GM18867 (cell line): Measurements from ENCODE around the gene KLHL3.

Experiments used
- ATAC-seq: cut with Tn5 transposase; IDR thresholded peaks from one replicate; pipeline ENCODE4 v1.9.1; 2021; ENCODE audit warnings: mild to moderate bottlenecking, moderate library complexity; ENCODE audit not compliant: unreplicated experiment

The KLHL3 gene

GRCh38 chr5:137592317-137592716 lies 143.6 kb downstream of the KLHL3 start:
- ATAC-seq: no peak

- ATAC-seq: no peak
Observed at GRCh38 chr5:137589185-137589584, 146.7 kb downstream of the KLHL3 start.

- ATAC-seq: no peak
Observed at GRCh38 chr5:137587919-137588318, 148.0 kb downstream of the KLHL3 start.

DNA sequence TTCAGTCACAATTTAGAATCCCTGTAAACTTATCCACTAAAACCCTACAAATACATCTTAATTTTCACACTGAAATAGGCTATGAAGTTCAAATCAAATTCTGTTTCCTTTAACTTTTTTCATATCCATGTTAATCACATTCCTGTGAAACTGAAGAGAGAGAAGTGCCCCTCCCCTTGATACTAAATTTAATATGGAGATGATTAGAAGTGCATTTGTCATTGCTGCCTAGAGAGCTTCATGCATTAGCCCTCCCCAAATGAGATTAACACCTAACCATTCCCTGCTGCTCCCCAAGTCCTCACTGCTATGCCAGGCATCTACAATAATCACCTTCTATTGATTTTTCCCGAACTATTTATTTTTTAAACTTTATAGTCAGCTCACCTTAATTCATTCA lies 151.6 kb downstream of the KLHL3 start:
- no peak for ATAC-seq

DNA sequence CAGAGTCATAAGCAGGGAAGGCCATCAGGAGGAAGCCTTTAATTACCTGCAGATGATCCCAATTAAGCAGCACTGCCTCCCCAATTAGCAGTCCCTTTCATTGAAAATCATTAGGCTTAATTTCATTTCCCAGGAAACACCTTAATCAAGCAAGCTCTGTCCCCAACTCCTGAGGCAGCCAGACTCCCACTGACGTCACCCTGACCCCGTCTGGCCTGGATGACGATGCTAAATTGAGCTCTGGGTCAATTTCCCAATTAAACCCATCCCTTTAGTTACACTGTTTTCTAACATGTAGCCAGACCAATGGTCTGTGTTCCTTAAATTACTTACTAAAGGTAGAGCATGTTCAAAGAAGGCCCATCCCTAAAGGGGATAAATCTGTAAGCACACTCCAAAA lies 152.8 kb downstream of the KLHL3 start:
- ATAC-seq: no peak

- ATAC-seq: no peak
Observed at GRCh38 chr5:137582218-137582617, 153.7 kb downstream of the KLHL3 start.

DNA sequence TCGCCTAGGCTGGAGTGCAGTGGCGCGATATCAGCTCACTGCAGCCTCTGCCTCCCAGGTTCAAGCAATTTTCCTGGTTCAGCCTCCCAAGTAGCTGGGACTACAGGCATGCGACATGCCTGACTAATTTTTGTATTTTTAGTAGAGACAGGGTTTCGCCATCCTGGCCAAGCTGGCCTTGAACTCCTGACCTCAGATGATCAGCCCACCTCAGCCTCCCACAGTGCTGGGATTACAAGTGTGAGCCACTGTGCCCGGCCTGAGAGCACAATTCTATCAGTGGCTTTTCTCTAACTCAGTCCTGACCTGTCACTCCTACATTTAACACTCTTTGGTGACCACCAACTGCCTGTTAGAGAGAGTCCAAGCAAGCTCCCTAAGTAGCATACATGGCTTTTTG lies 154.1 kb downstream of the KLHL3 start:
- no peak for ATAC-seq

DNA sequence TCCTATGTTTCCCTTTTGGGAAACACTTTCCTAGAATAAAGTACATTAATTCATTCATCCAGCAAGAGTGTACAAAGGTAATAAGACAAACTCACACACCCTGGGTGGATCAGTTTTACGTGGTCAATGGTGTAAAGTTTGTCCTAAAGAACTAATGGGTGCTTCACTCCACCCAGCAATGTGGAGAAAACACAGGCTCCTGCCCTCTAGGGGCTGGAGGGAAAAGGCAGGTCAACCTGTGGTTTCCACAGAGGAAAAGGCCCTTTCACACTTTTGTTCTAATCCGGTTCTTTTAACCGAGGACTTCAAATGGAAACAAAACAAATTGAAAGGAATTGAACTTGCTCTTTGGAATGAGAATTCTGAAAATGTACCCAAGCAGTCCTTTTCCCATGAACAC lies 155.9 kb downstream of the KLHL3 start:
- ATAC-seq: no peak

DNA sequence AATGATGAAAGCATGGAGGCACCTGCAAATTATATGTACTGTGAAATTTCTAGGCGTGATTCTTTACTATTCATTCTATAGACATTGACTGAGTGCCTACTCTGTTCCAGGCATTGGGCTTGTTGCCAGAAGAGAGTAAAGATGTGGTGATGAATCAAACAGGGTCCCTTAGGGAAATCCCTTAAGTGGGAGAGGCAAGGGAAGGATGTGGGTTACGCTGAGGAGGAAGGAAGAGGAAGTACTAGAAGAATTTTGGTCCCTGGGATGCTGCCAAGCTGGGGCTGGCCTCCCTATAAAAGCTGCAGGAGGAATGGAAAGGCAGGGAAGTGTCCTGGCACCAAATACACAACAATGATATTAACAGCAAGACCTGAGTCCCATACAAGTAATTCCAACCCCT lies 160.0 kb downstream of the KLHL3 start:
- no peak for ATAC-seq

GRCh38 chr5:137575211-137575610 lies 160.7 kb downstream of the KLHL3 start:
- ATAC-seq: no peak

GRCh38 chr5:137573376-137573775 lies 162.5 kb downstream of the KLHL3 start:
- ATAC-seq: no peak

DNA sequence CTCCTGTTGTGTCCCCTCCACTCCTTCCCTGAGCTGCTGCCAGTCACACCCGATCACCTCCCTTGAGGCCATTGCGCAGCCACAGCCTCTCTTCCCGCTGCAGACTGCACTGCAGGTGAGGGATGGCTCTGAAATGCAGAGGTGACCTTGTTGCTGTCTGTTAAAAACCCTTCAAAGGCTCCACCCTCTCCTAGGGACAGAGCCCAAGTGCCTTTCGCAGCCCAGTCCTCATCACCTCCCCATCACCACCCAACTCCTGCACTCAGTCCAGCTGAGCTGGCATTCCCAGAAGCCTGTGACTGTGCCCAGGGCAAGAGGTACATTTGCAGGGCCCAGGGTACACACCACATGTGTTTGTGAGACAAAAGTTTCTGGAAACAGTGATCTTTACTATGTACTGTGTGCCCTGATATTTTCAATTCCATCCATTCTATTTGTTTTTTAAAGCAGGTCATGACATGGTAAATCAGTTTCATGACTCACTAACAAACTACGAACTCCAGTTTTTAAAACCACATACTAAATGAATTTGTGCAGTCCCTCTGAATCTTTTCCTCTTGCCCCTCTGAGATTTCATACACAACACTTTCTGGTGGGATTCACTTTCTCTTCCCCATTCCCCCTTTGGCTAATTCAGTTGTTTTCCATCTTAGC lies 163.7 kb downstream of the KLHL3 start:
- ATAC-seq: no peak

- no peak for ATAC-seq
Observed at GRCh38 chr5:137570070-137570469, 165.8 kb downstream of the KLHL3 start.
